Measurements from ENCODE around the gene OR4D2. TPM values are rescaled to one million over a fixed set of nuclear protein-coding genes. Genes with fewer than 3 reads are reported as not detected.

Gene OR4D2
- polyA plus RNA-seq, 1 donor from 2014 or later = not detected

GRCh38 chr17:58191241-58191896 lies 24.6 kb downstream of the OR4D2 start:
- TF ChIP-seq EP300 (conservative IDR thresholded peaks at IDR 0.05; ENCODE audit: poor library complexity, severe bottlenecking) = no peak
- no peak for TF ChIP-seq TAF1 (IDR thresholded peaks at IDR 0.05; ENCODE audit: low read depth)
- no peak for TF ChIP-seq EZH2 (IDR thresholded peaks at IDR 0.05; ENCODE audit: borderline replicate concordance, insufficient read depth, low read length, poor library complexity, severe bottlenecking)
- TF ChIP-seq CTCF (IDR thresholded peaks at IDR 0.05; ENCODE audit: poor library complexity, severe bottlenecking) = no peak
- no peak for TF ChIP-seq MXI1 (conservative IDR thresholded peaks at IDR 0.05; ENCODE audit: poor library complexity, severe bottlenecking)
- TF ChIP-seq SMC3 (conservative IDR thresholded peaks at IDR 0.05; ENCODE audit: poor library complexity) = no peak
- TF ChIP-seq POLR2AphosphoS5 (IDR thresholded peaks at IDR 0.05) = no peak
- no peak for TF ChIP-seq RAD21 (conservative IDR thresholded peaks at IDR 0.05)
- no peak for TF ChIP-seq REST (IDR thresholded peaks at IDR 0.05; ENCODE audit: borderline replicate concordance)
- H3K4me3 ChIP-seq (ENCODE audit: low read length) = no peak overlapping the region
- H4K20me1 ChIP-seq (ENCODE audit: insufficient read depth) = no peaks in the 10 kb centered on the region
- H3F3A ChIP-seq (ENCODE audit: insufficient read depth, low read length, poor library complexity, severe bottlenecking) = no peaks in the 10 kb centered on the region
- no peaks in the 10 kb centered on the region for H3K36me3 ChIP-seq (ENCODE audit: insufficient read depth, low read length)
- no peaks in the 10 kb centered on the region for H3K79me2 ChIP-seq (replicated peaks; ENCODE audit: insufficient read depth, low read length)
- H3K9ac ChIP-seq (ENCODE audit: low read length) = no peak overlapping the region
- H3K27me3 ChIP-seq (ENCODE audit: insufficient read depth, low read depth, low read length) = no peaks in the 10 kb centered on the region
- no peak overlapping the region for H3K27ac ChIP-seq (ENCODE audit: low read length)
- H3K9me2 ChIP-seq (ENCODE audit: insufficient read depth, low read length) = no peaks in the 10 kb centered on the region
- H3K9me3 ChIP-seq (ENCODE audit: low read length) = no peaks in the 10 kb centered on the region
- no peak overlapping the region for H2AFZ ChIP-seq (ENCODE audit: low read depth, low read length)
- H3K4me2 ChIP-seq (ENCODE audit: low read length) = no peak overlapping the region

- H3K9ac ChIP-seq (ENCODE audit: low read length) = no peak within 1 kb of the TSS
- H3K9me3 ChIP-seq (ENCODE audit: low read length) = no peaks in the 10 kb centered on the region
- no peaks in the 10 kb centered on the region for H3K9me2 ChIP-seq (ENCODE audit: insufficient read depth, low read length)
- no peaks in the 10 kb centered on the region for H3F3A ChIP-seq (ENCODE audit: insufficient read depth, low read length, poor library complexity, severe bottlenecking)
- H3K27ac ChIP-seq (ENCODE audit: low read length) = no peak within 1 kb of the TSS
- H3K4me3 ChIP-seq (ENCODE audit: low read length) = no peak within 1 kb of the TSS
- TF ChIP-seq TAF1 (IDR thresholded peaks at IDR 0.05; ENCODE audit: low read depth) (no peak), MXI1 (conservative IDR thresholded peaks at IDR 0.05; ENCODE audit: poor library complexity, severe bottlenecking) (no peak), CTCF (IDR thresholded peaks at IDR 0.05; ENCODE audit: poor library complexity, severe bottlenecking) (no peak), EZH2 (IDR thresholded peaks at IDR 0.05; ENCODE audit: borderline replicate concordance, insufficient read depth, low read length, poor library complexity, severe bottlenecking) (no peak), REST (IDR thresholded peaks at IDR 0.05; ENCODE audit: borderline replicate concordance) (no peak), SMC3 (conservative IDR thresholded peaks at IDR 0.05; ENCODE audit: poor library complexity) (no peak), POLR2AphosphoS5 (IDR thresholded peaks at IDR 0.05) (no peak), RAD21 (conservative IDR thresholded peaks at IDR 0.05) (no peak), EP300 (conservative IDR thresholded peaks at IDR 0.05; ENCODE audit: poor library complexity, severe bottlenecking) (no peak)
- no peak within 1 kb of the TSS for H2AFZ ChIP-seq (ENCODE audit: low read depth, low read length)
- H4K20me1 ChIP-seq (ENCODE audit: insufficient read depth) = no peaks in the 10 kb centered on the region
- no peaks in the 10 kb centered on the region for H3K36me3 ChIP-seq (ENCODE audit: insufficient read depth, low read length)
- no peaks in the 10 kb centered on the region for H3K27me3 ChIP-seq (ENCODE audit: insufficient read depth, low read depth, low read length)
- no peaks in the 10 kb centered on the region for H3K79me2 ChIP-seq (replicated peaks; ENCODE audit: insufficient read depth, low read length)
- no peak within 1 kb of the TSS for H3K4me2 ChIP-seq (ENCODE audit: low read length)
These were observed 25.8 kb downstream of the OR4D2 start, which contains the start of gene EPX for GRCh38 chr17:58192612-58193011. EPX (plus strand) TSS chr17:58192726; CDS start chr17:58192847, 121 bp downstream.

All from neural cell (in vitro differentiated cells).